NK-92 (cell line): Measurements from ENCODE around the gene ATF5.

Experiments
- DNase-seq: peaks from one replicate; lab custom pipeline; 2025; ENCODE audit not compliant: unreplicated experiment; lab: John Stamatoyannopoulos, UW

ATF5 gene

GRCh38 chr19:49929121-49929610 lies at the start of gene ATF5, which contains the start of gene NUP62:
ATF5 (plus strand) TSS chr19:49929205; CDS start chr19:49930851, 1,646 bp downstream.
NUP62 (minus strand) TSS chr19:49929504; CDS start chr19:49909807, 19,697 bp downstream.
- no peak for DNase-seq

- DNase-seq, result no peak
These were observed 49.6 kb upstream of the ATF5 start for GRCh38 chr19:49879243-49879963.

GRCh38 chr19:49880162-49880869 lies 48.7 kb upstream of the ATF5 start:
- DNase-seq, result no peak

- no peak for DNase-seq
These were observed 47.8 kb upstream of the ATF5 start for GRCh38 chr19:49881186-49881585.

- DNase-seq, result no peak
These were observed 47.2 kb upstream of the ATF5 start for GRCh38 chr19:49881672-49882394.

- no peak for DNase-seq
These were observed 46.4 kb upstream of the ATF5 start for GRCh38 chr19:49882643-49883042.

- no peak for DNase-seq
These were observed 45.9 kb upstream of the ATF5 start for GRCh38 chr19:49883094-49883493.

- DNase-seq, result no peak
These were observed 44.9 kb upstream of the ATF5 start for GRCh38 chr19:49884109-49884508.

GRCh38 chr19:49884760-49885159 lies 44.2 kb upstream of the ATF5 start:
- no peak for DNase-seq

GRCh38 chr19:49887037-49887664 lies 41.9 kb upstream of the ATF5 start:
- DNase-seq, result no peak

- no peak for DNase-seq
These were observed 41.1 kb upstream of the ATF5 start for GRCh38 chr19:49887665-49888509.

GRCh38 chr19:49888510-49888824 lies 40.5 kb upstream of the ATF5 start:
- DNase-seq, result no peak

- no peak for DNase-seq
These were observed 39.8 kb upstream of the ATF5 start for GRCh38 chr19:49889038-49889686.

GRCh38 chr19:49889687-49890348 lies 39.2 kb upstream of the ATF5 start:
- no peak for DNase-seq

GRCh38 chr19:49890349-49891311 lies 38.4 kb upstream of the ATF5 start:
- DNase-seq, result no peak

- no peak for DNase-seq
These were observed 37.6 kb upstream of the ATF5 start for GRCh38 chr19:49891393-49891792.

GRCh38 chr19:49892716-49893115 lies 36.3 kb upstream of the ATF5 start:
- DNase-seq, result no peak

GRCh38 chr19:49894011-49894664 lies 34.9 kb upstream of the ATF5 start:
- DNase-seq, result no peak
